Bronchial epithelial cell (primary cell): Measurements from ENCODE around the gene DCDC2C. TPM values are rescaled to one million over a fixed set of nuclear protein-coding genes. Genes with fewer than 3 reads are reported as not detected.
A peak's percentile ranks its signal among the peaks of the same experiment; 100 is the strongest.

Source experiments
- DNase-seq: peaks from one replicate; pipeline ENCODE4 v3.0.0-alpha.2; 2010; ENCODE audit warnings: low read depth
- FAIRE-seq: peaks from 2 replicates; lab custom pipeline; 2011; peaks lifted over from hg19 to GRCh38; lab: Jason Lieb, UNC
- H3K27me3 ChIP-seq: 2 replicates; pipeline ENCODE4 v1.5.1; 2011; ENCODE audit warnings: low read length; ENCODE audit not compliant: control insufficient read depth, insufficient read depth
- H3K36me3 ChIP-seq: 2 replicates; pipeline ENCODE4 v1.5.1; 2011; ENCODE audit warnings: low read length; ENCODE audit not compliant: control insufficient read depth, insufficient read depth
- H3K4me3 ChIP-seq: 2 replicates; pipeline ENCODE4 v1.5.1; 2011; ENCODE audit warnings: mild to moderate bottlenecking, low read depth, low read length, control low read depth
- total RNA-seq: library from RNA; depleted of rRNA; stranded (reverse); fragments of >200 nt; gene quantifications from 2 replicates; pipeline ENCODE4 v1.2.1, GENCODE V29; 2014
- TF ChIP-seq, protein P1 (sequence below): IDR thresholded peaks from 2 replicates; pipeline ENCODE4 v1.5.1; 2011; ENCODE audit warnings: mild to moderate bottlenecking, moderate library complexity, low read length, control low read depth, inconsistent platforms; ENCODE audit not compliant: insufficient read depth, severe bottlenecking

The DCDC2C gene
- total RNA-seq, 1 donor from 2014 or later = not detected

GRCh38 chr2:3739313-3739712, 35.9 kb downstream of the DCDC2C start:
- DNase-seq = no peak
- FAIRE-seq = no peak

DNA sequence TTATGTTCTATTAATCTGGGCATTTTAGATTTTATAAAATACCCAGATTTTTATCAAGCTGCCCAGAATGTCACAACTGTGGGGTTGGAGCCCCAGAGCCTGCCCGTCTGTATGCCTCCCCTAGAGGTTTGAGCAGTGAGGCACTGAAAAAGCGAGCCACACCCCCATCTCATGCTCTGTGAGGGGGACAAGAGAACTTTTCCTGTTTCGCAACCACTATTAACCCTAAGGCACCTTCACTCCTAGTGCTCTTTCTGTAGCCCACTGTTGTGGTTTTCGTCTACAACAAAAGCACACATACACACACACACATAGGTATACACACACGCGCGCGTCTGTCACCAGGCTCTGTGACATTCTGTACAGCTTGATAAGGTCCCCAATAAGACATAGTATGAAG, 38.0 kb downstream of the DCDC2C start:
- Histone ChIP-seq H3K27me3 (no peaks in the 10 kb centered on the region), H3K36me3 (no peaks in the 10 kb centered on the region), H3K4me3 (no peak overlapping the region)
- DNase-seq = no peak
- TF ChIP-seq, protein P1, sequence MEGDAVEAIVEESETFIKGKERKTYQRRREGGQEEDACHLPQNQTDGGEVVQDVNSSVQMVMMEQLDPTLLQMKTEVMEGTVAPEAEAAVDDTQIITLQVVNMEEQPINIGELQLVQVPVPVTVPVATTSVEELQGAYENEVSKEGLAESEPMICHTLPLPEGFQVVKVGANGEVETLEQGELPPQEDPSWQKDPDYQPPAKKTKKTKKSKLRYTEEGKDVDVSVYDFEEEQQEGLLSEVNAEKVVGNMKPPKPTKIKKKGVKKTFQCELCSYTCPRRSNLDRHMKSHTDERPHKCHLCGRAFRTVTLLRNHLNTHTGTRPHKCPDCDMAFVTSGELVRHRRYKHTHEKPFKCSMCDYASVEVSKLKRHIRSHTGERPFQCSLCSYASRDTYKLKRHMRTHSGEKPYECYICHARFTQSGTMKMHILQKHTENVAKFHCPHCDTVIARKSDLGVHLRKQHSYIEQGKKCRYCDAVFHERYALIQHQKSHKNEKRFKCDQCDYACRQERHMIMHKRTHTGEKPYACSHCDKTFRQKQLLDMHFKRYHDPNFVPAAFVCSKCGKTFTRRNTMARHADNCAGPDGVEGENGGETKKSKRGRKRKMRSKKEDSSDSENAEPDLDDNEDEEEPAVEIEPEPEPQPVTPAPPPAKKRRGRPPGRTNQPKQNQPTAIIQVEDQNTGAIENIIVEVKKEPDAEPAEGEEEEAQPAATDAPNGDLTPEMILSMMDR = no peak
- FAIRE-seq = no peak

More at GRCh38 chr2:3739313-3739712, 35.9 kb downstream of the DCDC2C start:
- Histone ChIP-seq H3K36me3 (no peaks in the 10 kb centered on the region), H3K4me3 (no peak overlapping the region), H3K27me3 (no peaks in the 10 kb centered on the region)
- TF ChIP-seq, protein P1 = no peak

- FAIRE-seq = no peak
- no peak for DNase-seq
- TF ChIP-seq, protein P1 = no peak
- H3K4me3 ChIP-seq = no peak overlapping the region
- H3K27me3 ChIP-seq = no peaks in the 10 kb centered on the region
- H3K36me3 ChIP-seq = no peaks in the 10 kb centered on the region
Observed at GRCh38 chr2:3741867-3742602, 38.7 kb downstream of the DCDC2C start.

GRCh38 chr2:3742743-3743508, 39.6 kb downstream of the DCDC2C start:
- DNase-seq (no peak), FAIRE-seq (no peak)
- Histone ChIP-seq H3K36me3 (no peaks in the 10 kb centered on the region), H3K4me3 (no peak overlapping the region), H3K27me3 (no peaks in the 10 kb centered on the region)
- TF ChIP-seq, protein P1 = no peak

DNA sequence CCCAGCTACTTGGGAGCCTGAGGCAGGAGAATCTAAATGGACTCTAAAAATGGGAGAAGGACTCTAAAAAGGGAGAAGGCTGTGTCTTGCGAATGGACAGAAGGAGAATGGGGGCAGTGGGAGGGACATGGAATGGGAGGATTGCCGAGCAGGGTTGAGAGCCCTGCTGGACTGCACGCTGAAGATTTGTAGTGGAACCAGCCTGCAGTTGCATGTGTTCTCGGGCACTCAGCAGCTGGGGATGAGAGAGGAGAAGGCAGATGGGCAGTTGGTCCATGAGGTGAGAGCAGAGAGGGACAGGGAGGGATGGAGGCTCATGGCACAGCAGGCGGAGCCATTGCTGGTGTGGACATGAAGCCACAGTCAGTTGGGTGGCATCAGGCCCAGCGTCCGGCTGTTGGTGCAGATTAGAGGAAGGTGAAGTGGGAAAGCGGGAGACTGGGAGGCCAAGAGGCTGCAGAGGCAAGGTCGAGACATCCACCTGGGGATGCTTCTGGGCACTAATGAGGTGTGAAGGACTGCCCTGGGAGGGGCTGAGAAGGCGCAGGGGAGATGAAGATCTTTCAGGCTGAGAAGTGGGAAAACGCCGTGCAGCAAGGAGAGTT, 40.7 kb downstream of the DCDC2C start:
- DNase-seq (no peak), FAIRE-seq (peak; percentile 18)
- TF ChIP-seq, protein P1 = no peak
- Histone ChIP-seq H3K36me3 (no peaks in the 10 kb centered on the region), H3K4me3 (no peak overlapping the region), H3K27me3 (no peaks in the 10 kb centered on the region)
